ENCODE measurements around the gene NFKBIZ.
"Not testable (repeated sequence)": the region's sequence is repeated elsewhere in the genome, so short reads cannot be mapped to it uniquely, and the experiment has no call there.

NFKBIZ gene

GRCh38 chr3:101858464-101859030, 9.2 kb downstream of the NFKBIZ start:
- DNase-seq (ENCODE audit: insufficient read length, low spot score) (no peak), FAIRE-seq (peak; percentile 20)
- TF ChIP-seq POLR2AphosphoS5 (IDR thresholded peaks at IDR 0.05; ENCODE audit: low read depth, low read length): no peak
- no peak for TF ChIP-seq POU2F2 (IDR thresholded peaks at IDR 0.05; ENCODE audit: low read depth, low read length)
- TF ChIP-seq POLR2A (IDR thresholded peaks at IDR 0.05; ENCODE audit: low read depth, low read length): 0 out of 2 replicates have a peak, but pooled peaks have one; percentile 40
- no peak for TF ChIP-seq TAF1 (IDR thresholded peaks at IDR 0.05; ENCODE audit: low read depth, low read length)
- no peak for TF ChIP-seq SPI1 (IDR thresholded peaks at IDR 0.05; ENCODE audit: low read depth, low read length)
- TF ChIP-seq PAX5 (IDR thresholded peaks at IDR 0.05; ENCODE audit: insufficient read depth, low read length, severe bottlenecking): no peak

- FAIRE-seq: no peak
- no peak for DNase-seq (ENCODE audit: insufficient read length, low spot score)
- TF ChIP-seq PAX5 (IDR thresholded peaks at IDR 0.05; ENCODE audit: insufficient read depth, low read length, severe bottlenecking) (no peak), POLR2AphosphoS5 (IDR thresholded peaks at IDR 0.05; ENCODE audit: low read depth, low read length) (no peak), TAF1 (IDR thresholded peaks at IDR 0.05; ENCODE audit: low read depth, low read length) (no peak), POLR2A (IDR thresholded peaks at IDR 0.05; ENCODE audit: low read depth, low read length) (no peak; the same call in 1 of the 2 replicates), POU2F2 (IDR thresholded peaks at IDR 0.05; ENCODE audit: low read depth, low read length) (no peak), SPI1 (IDR thresholded peaks at IDR 0.05; ENCODE audit: low read depth, low read length) (no peak)
Observed at GRCh38 chr3:101859882-101860448, 10.7 kb downstream of the NFKBIZ start.

- peak; percentile 86 for FAIRE-seq
- no peak for DNase-seq (ENCODE audit: insufficient read length, low spot score)
Observed at GRCh38 chr3:101861212-101861788, 12.0 kb downstream of the NFKBIZ start.

GRCh38 chr3:101861789-101862415, 12.6 kb downstream of the NFKBIZ start:
- FAIRE-seq (no peak), DNase-seq (ENCODE audit: insufficient read length, low spot score) (no peak)
- peak; percentile 88; the same call in 1 of the 2 replicates for TF ChIP-seq POLR2AphosphoS5 (IDR thresholded peaks at IDR 0.05; ENCODE audit: low read depth, low read length)
- TF ChIP-seq POLR2A (IDR thresholded peaks at IDR 0.05; ENCODE audit: low read depth, low read length): peak; percentile 86
- no peak for TF ChIP-seq PAX5 (IDR thresholded peaks at IDR 0.05; ENCODE audit: insufficient read depth, low read length, severe bottlenecking)
- TF ChIP-seq SPI1 (IDR thresholded peaks at IDR 0.05; ENCODE audit: low read depth, low read length): no peak
- no peak for TF ChIP-seq TAF1 (IDR thresholded peaks at IDR 0.05; ENCODE audit: low read depth, low read length)
- peak; percentile 56 for TF ChIP-seq POU2F2 (IDR thresholded peaks at IDR 0.05; ENCODE audit: low read depth, low read length)

More at GRCh38 chr3:101861212-101861788, 12.0 kb downstream of the NFKBIZ start:
- TF ChIP-seq POU2F2 (IDR thresholded peaks at IDR 0.05; ENCODE audit: low read depth, low read length) (no peak), POLR2AphosphoS5 (IDR thresholded peaks at IDR 0.05; ENCODE audit: low read depth, low read length) (no peak), SPI1 (IDR thresholded peaks at IDR 0.05; ENCODE audit: low read depth, low read length) (0 out of 2 replicates have a peak, but pooled peaks have one; percentile 3), POLR2A (IDR thresholded peaks at IDR 0.05; ENCODE audit: low read depth, low read length) (no peak)

- TF ChIP-seq SPI1 (IDR thresholded peaks at IDR 0.05; ENCODE audit: low read depth, low read length): no peak
- TF ChIP-seq POLR2A (IDR thresholded peaks at IDR 0.05; ENCODE audit: low read depth, low read length): peak; percentile 65
- DNase-seq (ENCODE audit: insufficient read length, low spot score) (no peak), FAIRE-seq (no peak)
Observed at GRCh38 chr3:101862416-101863165, 13.3 kb downstream of the NFKBIZ start.

GRCh38 chr3:101864926-101865325, 15.6 kb downstream of the NFKBIZ start:
- FAIRE-seq; DNase-seq (ENCODE audit: insufficient read length, low spot score): not testable (repeated sequence)

- TF ChIP-seq POLR2A (IDR thresholded peaks at IDR 0.05; ENCODE audit: low read depth, low read length) (no peak), POU2F2 (IDR thresholded peaks at IDR 0.05; ENCODE audit: low read depth, low read length) (no peak), POLR2AphosphoS5 (IDR thresholded peaks at IDR 0.05; ENCODE audit: low read depth, low read length) (no peak), SPI1 (IDR thresholded peaks at IDR 0.05; ENCODE audit: low read depth, low read length) (no peak), TAF1 (IDR thresholded peaks at IDR 0.05; ENCODE audit: low read depth, low read length) (no peak), PAX5 (IDR thresholded peaks at IDR 0.05; ENCODE audit: insufficient read depth, low read length, severe bottlenecking) (no peak)
- FAIRE-seq: peak; percentile 50
Observed at GRCh38 chr3:101865751-101866509, 16.6 kb downstream of the NFKBIZ start.

GRCh38 chr3:101867511-101867910, 18.2 kb downstream of the NFKBIZ start:
- TF ChIP-seq PAX5 (IDR thresholded peaks at IDR 0.05; ENCODE audit: insufficient read depth, low read length, severe bottlenecking) (no peak), POLR2AphosphoS5 (IDR thresholded peaks at IDR 0.05; ENCODE audit: low read depth, low read length) (no peak), SPI1 (IDR thresholded peaks at IDR 0.05; ENCODE audit: low read depth, low read length) (no peak), TAF1 (IDR thresholded peaks at IDR 0.05; ENCODE audit: low read depth, low read length) (no peak), POU2F2 (IDR thresholded peaks at IDR 0.05; ENCODE audit: low read depth, low read length) (no peak), POLR2A (IDR thresholded peaks at IDR 0.05; ENCODE audit: low read depth, low read length) (no peak)
- DNase-seq (ENCODE audit: insufficient read length, low spot score) (no peak), FAIRE-seq (no peak)

More at GRCh38 chr3:101865751-101866509, 16.6 kb downstream of the NFKBIZ start:
- DNase-seq (ENCODE audit: insufficient read length, low spot score): peak; percentile 30

GRCh38 chr3:101867996-101868395, 18.7 kb downstream of the NFKBIZ start:
- DNase-seq (ENCODE audit: insufficient read length, low spot score): no peak
- no peak for TF ChIP-seq PAX5 (IDR thresholded peaks at IDR 0.05; ENCODE audit: insufficient read depth, low read length, severe bottlenecking)
- TF ChIP-seq POLR2A (IDR thresholded peaks at IDR 0.05; ENCODE audit: low read depth, low read length): no peak
- TF ChIP-seq TAF1 (IDR thresholded peaks at IDR 0.05; ENCODE audit: low read depth, low read length): no peak
- no peak for TF ChIP-seq SPI1 (IDR thresholded peaks at IDR 0.05; ENCODE audit: low read depth, low read length)
- no peak for TF ChIP-seq POU2F2 (IDR thresholded peaks at IDR 0.05; ENCODE audit: low read depth, low read length)
- no peak for TF ChIP-seq POLR2AphosphoS5 (IDR thresholded peaks at IDR 0.05; ENCODE audit: low read depth, low read length)
- FAIRE-seq: no peak
